H1 (cell line): ENCODE results near the gene CSNK1A1. TPM values are rescaled to one million over a fixed set of nuclear protein-coding genes. Genes with fewer than 3 reads are reported as not detected.

Experiments used
- EP300 ChIP-seq, 2 experiments: IDR thresholded peaks; 1 replicate in 1 of 2; 2 replicates in 1 of 2; pipeline ENCODE4 v1.6.1; 2011 to 2012; ENCODE audit warnings: low read depth in 2 of 2, low read length in 2 of 2, mild to moderate bottlenecking in 2 of 2, borderline replicate concordance in 1 of 2, inconsistent platforms in 1 of 2, moderate library complexity in 1 of 2
- FOSL1 ChIP-seq: IDR thresholded peaks from 2 replicates; pipeline ENCODE4 v1.6.1; 2011; ENCODE audit warnings: mild to moderate bottlenecking, low read depth, low read length, moderate library complexity; ENCODE audit not compliant: insufficient read depth
- POLR2AphosphoS5 ChIP-seq: IDR thresholded peaks from 2 replicates; pipeline ENCODE4 v1.6.1; 2011; ENCODE audit warnings: low read depth, low read length
- RNF2 ChIP-seq: fragments of 200-900, 300-1000 bp; sonication (generic); IDR thresholded peaks from 2 replicates; pipeline ENCODE4 v1.7.1; 2016; ENCODE audit warnings: borderline replicate concordance, low read depth, mild to moderate bottlenecking, antibody characterized with exemption, low read length; ENCODE audit not compliant: poor library complexity, severe bottlenecking; ENCODE audit errors: missing control alignments
- SP1 ChIP-seq: IDR thresholded peaks from 2 replicates; pipeline ENCODE4 v1.6.1; 2011; ENCODE audit warnings: low read depth, low read length
- TBP ChIP-seq: IDR thresholded peaks from 2 replicates; pipeline ENCODE4 v1.6.1; 2011; ENCODE audit warnings: low read depth, low read length, improper control_type of control experiment
- TCF12 ChIP-seq: IDR thresholded peaks from 2 replicates; pipeline ENCODE4 v1.6.1; 2011; ENCODE audit warnings: low read depth, mild to moderate bottlenecking, low read length
- polyA plus RNA-seq, 7 experiments: library from polyadenylated mRNA; depleted of rRNA in 3 of 7; stranded (reverse) in 5 of 7; unstranded in 2 of 7; fragments of >200 nt in 5 of 7; fragments of 200-250 nt in 2 of 7; gene quantifications; 1 replicate in 5 of 7; 2 replicates in 1 of 7; 4 replicates in 1 of 7; pipeline versions ENCODE4 v1.2.1 to v1.2.3, GENCODE V29; 2011 to 2013; ENCODE audit warnings: missing spikeins in 2 of 7, mixed read lengths in 2 of 7
- total RNA-seq: library from RNA; stranded (reverse); fragmentation: NEBNext Ultra II Directional; extraction: Animal tissue kit (Norgen Biotek cat#: 25700); gene quantifications from 2 replicates; pipeline ENCODE4 v1.2.1, GENCODE V29; 2021
- TF ChIP-seq, protein P1 (sequence below): IDR thresholded peaks from 2 replicates; pipeline ENCODE4 v1.6.1; 2011; ENCODE audit warnings: low read length, improper control_type of control experiment
- TF ChIP-seq, protein P2 (sequence below): fragments of 300-600 bp; sonication (generic); IDR thresholded peaks from 2 replicates; pipeline ENCODE4 v1.7.1; 2012; ENCODE audit warnings: low read length, moderate library complexity, mild to moderate bottlenecking, inconsistent platforms; ENCODE audit not compliant: insufficient replicate concordance

Gene CSNK1A1
- total and polyA plus RNA-seq, 2 of the 8 experiments (the other 6 are each of a cell fraction or from before 2014, with no cell fraction given): 61.2 to 244 TPM

GRCh38 chr5:149581192-149581861 lies 30.1 kb upstream of the CSNK1A1 start, which contains the start of gene ARHGEF37 (continued):
- TF ChIP-seq EP300 (IDR thresholded peaks at IDR 0.05; ENCODE audit: borderline replicate concordance in 1 of 2, low read depth in 2 of 2, low read length in 2 of 2): no peak
- no peak for TF ChIP-seq FOSL1
- TF ChIP-seq TBP: 0 out of 2 replicates have a peak, but pooled peaks have one; percentile 13
- no peak for TF ChIP-seq SP1
- TF ChIP-seq TCF12: no peak
- TF ChIP-seq, protein P1, sequence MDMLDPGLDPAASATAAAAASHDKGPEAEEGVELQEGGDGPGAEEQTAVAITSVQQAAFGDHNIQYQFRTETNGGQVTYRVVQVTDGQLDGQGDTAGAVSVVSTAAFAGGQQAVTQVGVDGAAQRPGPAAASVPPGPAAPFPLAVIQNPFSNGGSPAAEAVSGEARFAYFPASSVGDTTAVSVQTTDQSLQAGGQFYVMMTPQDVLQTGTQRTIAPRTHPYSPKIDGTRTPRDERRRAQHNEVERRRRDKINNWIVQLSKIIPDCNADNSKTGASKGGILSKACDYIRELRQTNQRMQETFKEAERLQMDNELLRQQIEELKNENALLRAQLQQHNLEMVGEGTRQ: no peak
- TF ChIP-seq POLR2AphosphoS5: no peak
- TF ChIP-seq, protein P2, sequence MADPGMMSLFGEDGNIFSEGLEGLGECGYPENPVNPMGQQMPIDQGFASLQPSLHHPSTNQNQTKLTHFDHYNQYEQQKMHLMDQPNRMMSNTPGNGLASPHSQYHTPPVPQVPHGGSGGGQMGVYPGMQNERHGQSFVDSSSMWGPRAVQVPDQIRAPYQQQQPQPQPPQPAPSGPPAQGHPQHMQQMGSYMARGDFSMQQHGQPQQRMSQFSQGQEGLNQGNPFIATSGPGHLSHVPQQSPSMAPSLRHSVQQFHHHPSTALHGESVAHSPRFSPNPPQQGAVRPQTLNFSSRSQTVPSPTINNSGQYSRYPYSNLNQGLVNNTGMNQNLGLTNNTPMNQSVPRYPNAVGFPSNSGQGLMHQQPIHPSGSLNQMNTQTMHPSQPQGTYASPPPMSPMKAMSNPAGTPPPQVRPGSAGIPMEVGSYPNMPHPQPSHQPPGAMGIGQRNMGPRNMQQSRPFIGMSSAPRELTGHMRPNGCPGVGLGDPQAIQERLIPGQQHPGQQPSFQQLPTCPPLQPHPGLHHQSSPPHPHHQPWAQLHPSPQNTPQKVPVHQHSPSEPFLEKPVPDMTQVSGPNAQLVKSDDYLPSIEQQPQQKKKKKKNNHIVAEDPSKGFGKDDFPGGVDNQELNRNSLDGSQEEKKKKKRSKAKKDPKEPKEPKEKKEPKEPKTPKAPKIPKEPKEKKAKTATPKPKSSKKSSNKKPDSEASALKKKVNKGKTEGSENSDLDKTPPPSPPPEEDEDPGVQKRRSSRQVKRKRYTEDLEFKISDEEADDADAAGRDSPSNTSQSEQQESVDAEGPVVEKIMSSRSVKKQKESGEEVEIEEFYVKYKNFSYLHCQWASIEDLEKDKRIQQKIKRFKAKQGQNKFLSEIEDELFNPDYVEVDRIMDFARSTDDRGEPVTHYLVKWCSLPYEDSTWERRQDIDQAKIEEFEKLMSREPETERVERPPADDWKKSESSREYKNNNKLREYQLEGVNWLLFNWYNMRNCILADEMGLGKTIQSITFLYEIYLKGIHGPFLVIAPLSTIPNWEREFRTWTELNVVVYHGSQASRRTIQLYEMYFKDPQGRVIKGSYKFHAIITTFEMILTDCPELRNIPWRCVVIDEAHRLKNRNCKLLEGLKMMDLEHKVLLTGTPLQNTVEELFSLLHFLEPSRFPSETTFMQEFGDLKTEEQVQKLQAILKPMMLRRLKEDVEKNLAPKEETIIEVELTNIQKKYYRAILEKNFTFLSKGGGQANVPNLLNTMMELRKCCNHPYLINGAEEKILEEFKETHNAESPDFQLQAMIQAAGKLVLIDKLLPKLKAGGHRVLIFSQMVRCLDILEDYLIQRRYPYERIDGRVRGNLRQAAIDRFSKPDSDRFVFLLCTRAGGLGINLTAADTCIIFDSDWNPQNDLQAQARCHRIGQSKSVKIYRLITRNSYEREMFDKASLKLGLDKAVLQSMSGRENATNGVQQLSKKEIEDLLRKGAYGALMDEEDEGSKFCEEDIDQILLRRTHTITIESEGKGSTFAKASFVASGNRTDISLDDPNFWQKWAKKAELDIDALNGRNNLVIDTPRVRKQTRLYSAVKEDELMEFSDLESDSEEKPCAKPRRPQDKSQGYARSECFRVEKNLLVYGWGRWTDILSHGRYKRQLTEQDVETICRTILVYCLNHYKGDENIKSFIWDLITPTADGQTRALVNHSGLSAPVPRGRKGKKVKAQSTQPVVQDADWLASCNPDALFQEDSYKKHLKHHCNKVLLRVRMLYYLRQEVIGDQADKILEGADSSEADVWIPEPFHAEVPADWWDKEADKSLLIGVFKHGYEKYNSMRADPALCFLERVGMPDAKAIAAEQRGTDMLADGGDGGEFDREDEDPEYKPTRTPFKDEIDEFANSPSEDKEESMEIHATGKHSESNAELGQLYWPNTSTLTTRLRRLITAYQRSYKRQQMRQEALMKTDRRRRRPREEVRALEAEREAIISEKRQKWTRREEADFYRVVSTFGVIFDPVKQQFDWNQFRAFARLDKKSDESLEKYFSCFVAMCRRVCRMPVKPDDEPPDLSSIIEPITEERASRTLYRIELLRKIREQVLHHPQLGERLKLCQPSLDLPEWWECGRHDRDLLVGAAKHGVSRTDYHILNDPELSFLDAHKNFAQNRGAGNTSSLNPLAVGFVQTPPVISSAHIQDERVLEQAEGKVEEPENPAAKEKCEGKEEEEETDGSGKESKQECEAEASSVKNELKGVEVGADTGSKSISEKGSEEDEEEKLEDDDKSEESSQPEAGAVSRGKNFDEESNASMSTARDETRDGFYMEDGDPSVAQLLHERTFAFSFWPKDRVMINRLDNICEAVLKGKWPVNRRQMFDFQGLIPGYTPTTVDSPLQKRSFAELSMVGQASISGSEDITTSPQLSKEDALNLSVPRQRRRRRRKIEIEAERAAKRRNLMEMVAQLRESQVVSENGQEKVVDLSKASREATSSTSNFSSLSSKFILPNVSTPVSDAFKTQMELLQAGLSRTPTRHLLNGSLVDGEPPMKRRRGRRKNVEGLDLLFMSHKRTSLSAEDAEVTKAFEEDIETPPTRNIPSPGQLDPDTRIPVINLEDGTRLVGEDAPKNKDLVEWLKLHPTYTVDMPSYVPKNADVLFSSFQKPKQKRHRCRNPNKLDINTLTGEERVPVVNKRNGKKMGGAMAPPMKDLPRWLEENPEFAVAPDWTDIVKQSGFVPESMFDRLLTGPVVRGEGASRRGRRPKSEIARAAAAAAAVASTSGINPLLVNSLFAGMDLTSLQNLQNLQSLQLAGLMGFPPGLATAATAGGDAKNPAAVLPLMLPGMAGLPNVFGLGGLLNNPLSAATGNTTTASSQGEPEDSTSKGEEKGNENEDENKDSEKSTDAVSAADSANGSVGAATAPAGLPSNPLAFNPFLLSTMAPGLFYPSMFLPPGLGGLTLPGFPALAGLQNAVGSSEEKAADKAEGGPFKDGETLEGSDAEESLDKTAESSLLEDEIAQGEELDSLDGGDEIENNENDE: no peak
- TF ChIP-seq RNF2: no peak
